Progenitor cell of endocrine pancreas (in vitro differentiated cells): ENCODE measurements around the gene CDH15. TPM values are rescaled to one million over a fixed set of nuclear protein-coding genes. Genes with fewer than 3 reads are reported as not detected.

Source experiments
- DNase-seq: peaks from one replicate; pipeline ENCODE4 v3.0.0; 2021; ENCODE audit warnings: low spot score; ENCODE audit not compliant: unreplicated experiment
- H3K27ac Mint-ChIP-seq: 2 replicates; pipeline ENCODE4 v1.8.0; 2021; ENCODE audit warnings: mild to moderate bottlenecking, moderate library complexity, mixed read lengths
- H3K27me3 Mint-ChIP-seq: 2 replicates; pipeline ENCODE4 v1.8.0; 2021; ENCODE audit warnings: mixed read lengths
- H3K36me3 Mint-ChIP-seq: 2 replicates; pipeline ENCODE4 v1.8.0; 2022; ENCODE audit warnings: mixed read lengths; ENCODE audit not compliant: insufficient read depth
- H3K4me1 Mint-ChIP-seq: 2 replicates; pipeline ENCODE4 v1.8.0; 2021; ENCODE audit warnings: low read depth, mixed read lengths
- H3K4me3 Mint-ChIP-seq: 2 replicates; pipeline ENCODE4 v1.8.0; 2021; ENCODE audit warnings: low read depth, mild to moderate bottlenecking, moderate library complexity, mixed read lengths
- H3K9me3 Mint-ChIP-seq: 2 replicates; pipeline ENCODE4 v1.8.0; 2021; ENCODE audit warnings: low read depth, mixed read lengths
- total RNA-seq: library from RNA; stranded (reverse); gene quantifications from 2 replicates; pipeline ENCODE4 v1.2.1, GENCODE V29; 2021
- TF ChIP-seq, protein P1 (sequence below): fragments of 200-600 bp; sonication (generic); IDR thresholded peaks from one replicate; pipeline ENCODE4 v1.5.0; 2021; ENCODE audit warnings: antibody characterized with exemption, mild to moderate bottlenecking; ENCODE audit not compliant: unreplicated experiment

CDH15 gene
- total RNA-seq, 1 donor from 2014 or later = not detected

GRCh38 chr16:89200124-89200849 is 28.7 kb downstream of the CDH15 start, which contains the start of gene SLC22A31:
SLC22A31 (minus strand) TSS chr16:89200537; CDS start chr16:89200501, 36 bp downstream.
- peaks cover 1% of the 10 kb centered on the region for H3K36me3 Mint-ChIP-seq
- H3K27me3 Mint-ChIP-seq = peaks cover 41% of the 10 kb centered on the region
- peaks cover 4% of the 10 kb centered on the region for H3K4me1 Mint-ChIP-seq
- H3K9me3 Mint-ChIP-seq = peaks cover 5% of the 10 kb centered on the region
- H3K4me3 Mint-ChIP-seq = peak within 1 kb of the TSS; percentile 51
- no peak for DNase-seq
- H3K27ac Mint-ChIP-seq = no peak within 1 kb of the TSS
- TF ChIP-seq, protein P1, sequence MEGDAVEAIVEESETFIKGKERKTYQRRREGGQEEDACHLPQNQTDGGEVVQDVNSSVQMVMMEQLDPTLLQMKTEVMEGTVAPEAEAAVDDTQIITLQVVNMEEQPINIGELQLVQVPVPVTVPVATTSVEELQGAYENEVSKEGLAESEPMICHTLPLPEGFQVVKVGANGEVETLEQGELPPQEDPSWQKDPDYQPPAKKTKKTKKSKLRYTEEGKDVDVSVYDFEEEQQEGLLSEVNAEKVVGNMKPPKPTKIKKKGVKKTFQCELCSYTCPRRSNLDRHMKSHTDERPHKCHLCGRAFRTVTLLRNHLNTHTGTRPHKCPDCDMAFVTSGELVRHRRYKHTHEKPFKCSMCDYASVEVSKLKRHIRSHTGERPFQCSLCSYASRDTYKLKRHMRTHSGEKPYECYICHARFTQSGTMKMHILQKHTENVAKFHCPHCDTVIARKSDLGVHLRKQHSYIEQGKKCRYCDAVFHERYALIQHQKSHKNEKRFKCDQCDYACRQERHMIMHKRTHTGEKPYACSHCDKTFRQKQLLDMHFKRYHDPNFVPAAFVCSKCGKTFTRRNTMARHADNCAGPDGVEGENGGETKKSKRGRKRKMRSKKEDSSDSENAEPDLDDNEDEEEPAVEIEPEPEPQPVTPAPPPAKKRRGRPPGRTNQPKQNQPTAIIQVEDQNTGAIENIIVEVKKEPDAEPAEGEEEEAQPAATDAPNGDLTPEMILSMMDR = no peak

GRCh38 chr16:89200850-89201411 is 29.4 kb downstream of the CDH15 start:
- TF ChIP-seq, protein P1 = no peak
- Mint-ChIP-seq H3K27ac (no peak overlapping the region), H3K36me3 (peaks cover 1% of the 10 kb centered on the region), H3K9me3 (peaks cover 5% of the 10 kb centered on the region), H3K4me3 (peak overlapping the region; percentile 51), H3K4me1 (peaks cover 4% of the 10 kb centered on the region), H3K27me3 (peaks cover 41% of the 10 kb centered on the region)
- no peak for DNase-seq

DNA sequence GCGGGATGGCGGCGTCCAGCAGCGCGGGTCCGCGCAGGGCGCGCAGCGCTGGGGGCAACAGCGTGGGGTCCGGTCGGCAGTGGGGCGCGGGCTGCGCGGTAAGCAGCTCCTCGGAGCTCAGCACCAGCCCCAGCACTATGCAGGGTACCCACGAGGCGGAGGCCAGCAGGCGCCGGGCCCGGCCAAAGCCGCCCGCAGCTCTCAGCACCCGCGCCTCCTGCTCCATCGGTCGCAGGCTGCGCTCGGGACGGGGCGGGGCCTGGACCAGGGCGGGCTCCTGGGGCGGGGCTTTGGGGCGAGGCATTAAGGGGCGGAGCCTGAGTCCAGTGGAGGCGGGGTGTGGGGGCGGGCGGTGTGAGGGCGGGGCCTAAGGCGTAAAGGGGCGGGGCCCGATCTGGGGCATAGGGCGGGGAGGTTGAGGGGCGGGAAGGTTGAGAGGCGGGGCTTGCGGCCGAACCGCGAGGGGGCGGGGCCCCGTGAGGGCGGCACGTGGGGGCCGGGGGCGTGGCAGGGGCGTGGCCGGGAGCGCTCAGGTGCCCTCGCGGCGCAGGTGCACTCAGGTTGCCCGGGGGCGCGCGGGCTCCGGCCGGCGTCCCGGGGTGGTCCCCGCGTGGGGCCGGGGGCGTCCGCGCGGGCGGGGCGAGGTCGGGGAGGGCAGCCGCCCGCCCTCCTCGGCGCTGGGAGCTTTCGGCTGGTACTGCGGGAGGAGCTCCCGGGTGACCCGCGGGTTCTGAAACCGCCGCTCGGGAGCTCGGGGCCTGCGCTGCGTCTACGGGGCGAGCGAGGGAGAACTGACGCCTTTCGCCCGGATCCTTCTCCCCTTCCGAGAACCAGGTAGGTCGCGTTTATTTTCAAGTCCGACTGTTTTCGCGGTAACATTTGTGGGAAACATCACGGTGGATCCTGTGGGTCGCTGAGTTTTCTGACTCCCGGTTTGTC is 30.2 kb downstream of the CDH15 start:
- Mint-ChIP-seq H3K4me3 (peak overlapping the region; percentile 68), H3K27ac (peak overlapping the region; percentile 16), H3K27me3 (peaks cover 43% of the 10 kb centered on the region), H3K9me3 (peaks cover 5% of the 10 kb centered on the region), H3K4me1 (peaks cover 4% of the 10 kb centered on the region), H3K36me3 (peaks cover 1% of the 10 kb centered on the region)
- TF ChIP-seq, protein P1 = no peak
- peak; percentile 87 for DNase-seq

DNA sequence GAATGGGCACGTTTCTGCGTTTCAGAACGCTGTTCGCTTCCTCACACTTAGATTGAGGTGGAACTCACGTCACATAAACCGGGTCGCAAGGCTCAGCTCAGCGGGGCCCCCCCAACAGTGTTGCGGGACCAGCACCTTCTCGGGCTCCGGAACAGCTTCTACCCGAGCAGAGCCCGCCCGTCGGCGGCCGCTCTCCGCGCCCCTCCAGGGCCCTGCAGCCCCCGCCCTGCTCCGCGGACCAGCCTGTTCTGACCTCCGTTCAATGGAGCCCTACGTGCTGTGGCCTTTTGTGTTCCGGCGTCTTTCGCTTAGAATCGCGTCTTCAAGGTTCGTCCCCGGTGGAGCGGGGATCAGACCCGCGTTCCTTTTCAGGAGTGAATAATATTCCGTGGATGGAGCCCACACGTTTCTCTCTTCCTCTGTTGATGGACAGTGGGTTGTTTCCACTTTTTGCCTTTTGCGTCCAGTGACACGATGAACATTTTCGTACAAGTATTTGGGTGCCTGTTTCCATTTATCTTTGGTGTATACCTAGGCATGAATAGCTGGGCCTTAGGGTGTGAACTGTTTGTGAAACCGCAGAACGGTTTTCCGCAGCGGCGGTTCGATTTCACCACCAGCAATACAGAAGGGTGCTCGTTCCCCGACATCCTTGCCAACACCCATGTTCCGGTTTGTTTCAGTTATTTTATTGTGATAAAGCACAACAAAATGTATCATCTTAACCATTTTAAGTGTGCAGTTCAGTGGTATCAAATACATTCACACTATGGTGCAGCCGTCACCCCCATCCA is 31.1 kb downstream of the CDH15 start:
- H3K27me3 Mint-ChIP-seq = peaks cover 42% of the 10 kb centered on the region
- H3K27ac Mint-ChIP-seq = peak overlapping the region; percentile 16
- H3K36me3 Mint-ChIP-seq = peaks cover 1% of the 10 kb centered on the region
- H3K9me3 Mint-ChIP-seq = peaks cover 5% of the 10 kb centered on the region
- H3K4me3 Mint-ChIP-seq = peak overlapping the region; percentile 68
- no peak for DNase-seq
- TF ChIP-seq, protein P1 = no peak
- H3K4me1 Mint-ChIP-seq = peaks cover 4% of the 10 kb centered on the region
